GM18502 (cell line): ENCODE results near the gene SLCO3A1.

Source experiments
- ATAC-seq: cut with Tn5 transposase; IDR thresholded peaks from one replicate; pipeline ENCODE4 v1.9.1; 2021; ENCODE audit warnings: mild to moderate bottlenecking; ENCODE audit not compliant: unreplicated experiment, poor library complexity

SLCO3A1 gene

GRCh38 chr15:91904942-91905341, 51.4 kb downstream of the SLCO3A1 start:
- ATAC-seq = no peak

- ATAC-seq = no peak
Measured at GRCh38 chr15:91908391-91908790, 54.9 kb downstream of the SLCO3A1 start.

- no peak for ATAC-seq
Measured at GRCh38 chr15:91909111-91909510, 55.6 kb downstream of the SLCO3A1 start.

GRCh38 chr15:91909574-91909973, 56.1 kb downstream of the SLCO3A1 start:
- ATAC-seq = no peak

- no peak for ATAC-seq
Measured at GRCh38 chr15:91911844-91912243, 58.3 kb downstream of the SLCO3A1 start.

GRCh38 chr15:91912336-91912735, 58.8 kb downstream of the SLCO3A1 start:
- no peak for ATAC-seq

- ATAC-seq = no peak
Measured at GRCh38 chr15:91913560-91913959, 60.1 kb downstream of the SLCO3A1 start.

- no peak for ATAC-seq
Measured at GRCh38 chr15:91915576-91915975, 62.1 kb downstream of the SLCO3A1 start.

GRCh38 chr15:91916051-91916450, 62.5 kb downstream of the SLCO3A1 start:
- ATAC-seq = no peak

- no peak for ATAC-seq
Measured at GRCh38 chr15:91917686-91918360, 64.3 kb downstream of the SLCO3A1 start.

GRCh38 chr15:91919014-91919534, 65.6 kb downstream of the SLCO3A1 start:
- ATAC-seq = no peak

GRCh38 chr15:91921188-91921842, 67.8 kb downstream of the SLCO3A1 start:
- no peak for ATAC-seq

- no peak for ATAC-seq
Measured at GRCh38 chr15:91921843-91922198, 68.3 kb downstream of the SLCO3A1 start.

GRCh38 chr15:91922646-91923547, 69.4 kb downstream of the SLCO3A1 start:
- no peak for ATAC-seq

GRCh38 chr15:91924183-91924582, 70.7 kb downstream of the SLCO3A1 start:
- ATAC-seq = no peak

- no peak for ATAC-seq
Measured at GRCh38 chr15:91924837-91925495, 71.5 kb downstream of the SLCO3A1 start.

- ATAC-seq = no peak
Measured at GRCh38 chr15:91925794-91926193, 72.3 kb downstream of the SLCO3A1 start.

GRCh38 chr15:91926908-91927270, 73.4 kb downstream of the SLCO3A1 start:
- no peak for ATAC-seq

- no peak for ATAC-seq
Measured at GRCh38 chr15:91927585-91927984, 74.1 kb downstream of the SLCO3A1 start.

- no peak for ATAC-seq
Measured at GRCh38 chr15:91928675-91929074, 75.2 kb downstream of the SLCO3A1 start.
